HG02678 (cell line): Measurements from ENCODE around the gene CRB1.
"Not testable (repeated sequence)": the region's sequence is repeated elsewhere in the genome, so short reads cannot be mapped to it uniquely, and the experiment has no call there.

Source experiments
- ATAC-seq: cut with Tn5 transposase; IDR thresholded peaks from one replicate; pipeline ENCODE4 v1.9.1; 2021; ENCODE audit warnings: mild to moderate bottlenecking, moderate library complexity; ENCODE audit not compliant: unreplicated experiment

Gene CRB1

GRCh38 chr1:197451381-197451780 lies 183.3 kb downstream of the CRB1 start:
- ATAC-seq: no peak

DNA sequence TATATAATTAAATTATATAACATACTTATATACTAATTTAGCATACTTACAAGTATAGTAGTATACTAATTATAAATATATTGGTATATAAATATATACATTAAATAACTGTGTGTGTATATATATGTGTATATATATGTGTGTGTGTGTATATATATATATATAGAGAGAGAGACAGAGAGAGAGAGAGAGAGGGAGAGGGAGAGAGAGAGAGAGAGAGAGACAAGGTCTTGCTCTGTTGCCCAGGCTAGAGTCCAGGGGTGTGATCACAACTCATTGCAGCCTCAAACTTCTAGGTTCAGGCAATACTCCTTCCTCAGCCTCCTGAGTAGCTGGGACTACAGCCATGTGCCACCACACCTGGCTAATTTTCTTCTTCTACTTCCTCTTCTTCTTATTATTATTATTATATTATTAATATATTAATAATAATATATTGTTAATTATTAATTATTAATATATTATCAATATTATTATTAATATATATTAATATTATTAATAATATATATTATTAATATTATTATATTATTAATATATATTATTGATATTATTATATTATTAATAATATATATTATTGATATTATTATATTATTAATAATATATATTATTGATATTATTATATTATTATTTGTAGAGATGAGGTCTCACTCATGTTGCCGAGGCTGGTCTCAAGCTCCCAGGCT lies 185.5 kb downstream of the CRB1 start:
- ATAC-seq: no peak

DNA sequence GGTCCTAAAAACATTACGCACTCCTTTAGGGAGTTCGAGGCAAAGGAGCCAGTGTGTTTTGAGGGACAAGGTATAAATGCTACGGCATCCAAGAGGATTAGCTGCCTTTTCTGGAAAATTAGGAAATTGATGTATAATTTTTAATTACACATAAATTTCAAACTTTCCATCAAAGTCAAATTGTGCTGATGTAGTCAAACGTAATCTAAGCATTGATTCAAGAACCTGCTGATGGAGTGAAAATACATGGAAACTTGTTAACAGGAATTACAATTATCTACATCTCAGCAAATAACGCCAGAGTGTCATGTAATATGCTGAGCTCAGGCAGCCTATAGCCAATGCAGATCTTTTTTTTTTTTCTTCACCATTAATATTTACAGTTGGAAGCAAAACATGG lies 194.5 kb downstream of the CRB1 start:
- no peak for ATAC-seq

GRCh38 chr1:197463142-197463541 lies 195.1 kb downstream of the CRB1 start:
- no peak for ATAC-seq

GRCh38 chr1:197464044-197464443 lies 196.0 kb downstream of the CRB1 start:
- ATAC-seq: no peak

GRCh38 chr1:197465528-197466327 lies 197.7 kb downstream of the CRB1 start:
- no peak for ATAC-seq

DNA sequence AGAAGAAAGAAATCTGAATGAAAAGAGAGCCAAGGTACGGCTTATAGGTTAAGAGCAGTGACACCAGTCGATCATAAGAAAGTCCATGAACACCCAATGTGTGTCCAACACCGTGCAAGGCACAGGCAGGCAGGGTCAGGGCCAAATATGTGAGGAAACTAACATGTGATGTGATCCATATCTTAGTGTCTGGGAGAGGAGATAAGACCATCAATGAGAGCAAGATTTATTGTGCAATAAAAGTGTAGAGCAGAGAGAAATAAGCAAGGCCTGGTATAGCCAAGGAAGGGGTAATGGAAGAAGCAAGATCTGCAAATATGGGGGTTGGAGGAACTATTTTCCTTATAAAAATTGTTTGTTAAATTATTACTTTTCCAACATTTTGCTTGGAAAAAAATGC lies 198.8 kb downstream of the CRB1 start:
- ATAC-seq: no peak

DNA sequence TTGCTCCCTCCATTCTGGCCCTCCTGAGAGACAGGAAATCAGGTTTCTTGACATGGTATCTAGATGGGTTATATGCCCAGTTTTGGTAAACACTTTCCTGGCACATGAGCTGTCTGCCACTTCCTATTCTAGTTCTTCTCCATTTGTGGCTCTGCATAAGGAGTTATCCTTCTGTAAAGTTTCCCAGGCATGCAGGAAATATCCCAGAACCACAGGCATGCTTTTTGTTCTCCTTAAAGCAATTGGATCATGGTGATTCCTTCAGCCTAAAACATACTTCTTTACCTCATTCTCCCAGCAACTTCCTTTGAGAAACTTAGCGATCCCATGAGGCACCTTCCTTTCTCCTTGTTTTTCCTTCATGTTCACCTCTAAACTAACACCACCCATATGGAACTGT lies 199.8 kb downstream of the CRB1 start:
- ATAC-seq: no peak

GRCh38 chr1:197468543-197469175 lies 200.6 kb downstream of the CRB1 start:
- ATAC-seq: no peak

DNA sequence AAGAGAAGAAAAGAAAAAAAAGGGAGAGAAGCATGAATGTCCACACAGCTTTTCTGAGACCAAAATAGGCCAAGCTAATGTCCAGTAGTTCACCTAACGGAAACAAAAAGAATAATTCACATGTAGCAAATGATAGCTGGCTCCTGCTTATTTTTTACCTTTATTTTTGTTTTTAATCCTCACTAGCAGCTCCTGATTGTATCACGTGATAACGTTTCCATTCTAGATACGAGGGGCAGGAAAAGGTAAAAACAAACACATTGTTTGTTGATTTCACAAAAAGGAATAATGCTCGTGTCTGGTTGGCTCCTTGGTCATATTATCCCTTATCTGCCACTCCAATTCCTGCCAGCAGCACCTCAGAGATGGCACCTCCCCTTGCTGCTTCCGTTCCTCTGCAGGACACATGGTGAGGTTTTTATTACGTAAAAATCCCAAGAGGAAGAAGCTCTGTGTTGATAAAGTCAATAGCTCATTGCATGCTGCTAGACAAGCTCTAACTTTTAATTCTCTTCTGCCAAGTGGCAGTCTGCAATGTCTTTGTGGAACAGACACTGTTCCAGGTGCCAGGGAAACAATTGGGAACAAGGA lies 201.7 kb downstream of the CRB1 start:
- no peak for ATAC-seq

DNA sequence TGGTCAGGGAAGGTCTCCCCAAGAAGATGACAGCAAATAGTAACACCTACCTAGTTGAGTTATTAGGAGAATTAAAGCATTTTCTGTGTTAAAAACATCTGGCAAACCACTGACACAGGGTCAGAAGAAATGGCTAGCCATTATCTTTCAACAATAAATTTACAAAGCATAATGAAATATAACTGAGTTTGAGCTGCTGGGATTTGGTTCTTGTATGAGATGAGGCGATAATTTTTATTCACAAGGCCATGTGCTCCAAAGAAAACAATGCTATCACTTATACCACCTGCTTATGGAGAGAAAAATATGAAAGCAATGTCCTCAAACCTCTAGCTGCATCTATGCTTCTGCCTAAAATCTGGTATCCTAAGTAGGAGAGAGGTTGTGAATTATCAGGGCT lies 202.3 kb downstream of the CRB1 start:
- no peak for ATAC-seq

DNA sequence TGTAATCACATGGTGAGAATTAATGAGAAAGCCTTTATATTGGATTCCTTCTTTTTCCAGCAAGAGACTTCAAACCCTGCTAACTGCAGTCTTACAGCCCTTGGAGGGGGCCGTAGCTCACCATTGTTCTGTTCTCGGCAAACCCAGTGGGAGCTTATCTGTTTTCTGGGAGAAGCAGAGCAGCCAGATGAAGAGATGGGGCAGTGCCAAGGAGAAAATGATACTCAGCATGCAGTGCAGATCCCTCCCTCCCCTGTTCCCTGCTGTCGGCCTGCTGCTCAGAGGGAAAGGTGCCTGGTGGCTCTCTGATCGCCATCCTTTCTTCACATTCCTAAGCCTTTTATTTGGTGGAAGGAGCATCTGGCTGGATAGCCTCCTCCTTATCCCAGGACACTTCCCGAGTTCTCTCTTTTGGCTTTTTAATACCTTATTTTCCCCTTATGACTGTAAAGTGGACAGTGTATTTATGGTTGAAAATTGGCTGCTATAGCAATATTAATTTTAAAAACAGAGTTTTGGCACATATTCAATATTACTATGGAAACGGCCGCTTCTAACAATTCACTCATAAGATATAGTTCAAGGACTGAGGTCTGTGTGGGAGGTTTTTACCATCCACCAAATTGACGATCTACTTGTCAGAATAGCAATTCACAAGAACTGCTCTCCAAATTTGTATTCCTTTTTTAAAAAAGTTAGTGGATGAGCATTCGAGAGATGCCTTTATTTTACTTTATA lies 203.4 kb downstream of the CRB1 start:
- no peak for ATAC-seq

GRCh38 chr1:197472141-197472540 lies 204.1 kb downstream of the CRB1 start:
- ATAC-seq: no peak

GRCh38 chr1:197480446-197480845 lies 212.4 kb downstream of the CRB1 start:
- no peak for ATAC-seq

DNA sequence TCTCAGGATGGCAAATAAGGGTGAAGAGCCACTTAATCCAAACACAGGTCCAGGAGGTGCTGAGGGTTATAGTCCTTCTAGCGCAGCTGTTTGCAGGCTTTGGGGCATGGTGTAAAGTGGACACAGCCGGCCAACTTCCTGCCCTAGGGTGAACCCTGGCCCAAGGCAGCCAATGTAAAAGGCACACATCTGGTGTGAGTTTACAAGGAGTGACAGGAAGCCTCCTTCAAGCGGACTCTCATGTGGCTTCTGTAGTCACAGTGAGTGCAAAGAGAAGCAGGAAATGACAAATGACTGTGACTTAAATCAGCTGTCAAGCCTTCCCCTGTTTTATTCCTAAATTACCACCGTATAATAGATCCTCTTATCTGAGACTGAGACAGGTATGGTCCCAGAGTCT lies 213.0 kb downstream of the CRB1 start:
- ATAC-seq: no peak

DNA sequence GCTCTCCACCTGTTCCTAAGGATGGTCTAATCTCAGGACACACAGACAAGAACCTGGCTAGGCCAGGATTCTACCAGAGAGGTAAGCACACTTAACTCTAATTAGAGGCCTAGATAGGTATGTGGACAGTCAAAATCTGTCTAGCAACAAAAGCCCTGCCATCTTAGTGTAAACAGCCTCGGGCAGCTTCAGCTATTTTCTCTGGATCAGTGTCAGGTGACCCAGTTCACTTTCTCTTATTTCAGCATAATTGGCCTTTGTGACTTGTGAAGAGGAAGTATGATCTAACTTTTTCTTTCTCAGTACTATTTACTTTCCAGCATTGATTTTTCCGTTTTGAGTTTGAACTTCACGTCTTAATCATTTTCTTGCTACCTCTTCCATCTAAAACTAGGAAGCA lies 217.7 kb downstream of the CRB1 start:
- no peak for ATAC-seq

GRCh38 chr1:197486946-197487345 lies 218.9 kb downstream of the CRB1 start:
- no peak for ATAC-seq

GRCh38 chr1:197491505-197491904 lies 223.5 kb downstream of the CRB1 start:
- not testable (repeated sequence) for ATAC-seq

GRCh38 chr1:197496722-197497121 lies 228.7 kb downstream of the CRB1 start:
- no peak for ATAC-seq

DNA sequence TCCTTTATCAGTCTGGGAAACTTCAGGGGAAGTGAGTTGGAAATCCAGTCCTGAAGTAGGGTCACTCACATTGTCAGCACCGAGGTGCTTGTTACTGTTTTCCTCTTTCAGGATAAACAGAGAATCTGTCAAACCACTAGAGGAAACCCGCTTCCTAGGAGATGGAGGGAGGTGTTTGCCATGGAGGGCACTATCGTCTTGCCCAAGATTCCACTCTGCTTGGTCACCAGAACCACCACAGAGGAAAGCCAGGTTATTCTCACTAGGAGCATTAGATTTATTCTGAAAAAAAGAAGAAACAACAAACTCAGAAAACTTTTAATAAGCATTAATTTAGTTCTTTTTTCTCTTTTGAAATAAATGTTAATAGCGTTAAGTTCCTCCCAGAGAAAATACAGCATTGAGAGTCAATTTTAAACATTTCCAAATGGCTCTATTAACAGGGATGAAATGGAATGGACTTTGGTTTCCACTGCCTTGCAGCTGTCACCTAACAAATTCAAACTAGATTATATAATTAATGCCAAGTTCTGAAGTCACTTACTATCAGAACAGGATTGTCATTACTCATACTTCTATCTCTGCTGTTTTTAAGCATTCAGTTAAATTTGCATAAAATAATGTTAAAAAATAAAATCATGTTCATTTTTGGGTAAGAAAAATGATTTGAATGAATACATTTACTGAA lies 242.8 kb downstream of the CRB1 start:
- ATAC-seq: no peak
